Measurements from ENCODE around the gene DCK.

Gene DCK

GRCh38 chr4:71063711-71064110 is 70.3 kb downstream of the DCK start:
- no peak overlapping the region for H3K4me3 ChIP-seq (ENCODE audit: low read length)
- no peak for TF ChIP-seq CTCF (conservative IDR thresholded peaks at IDR 0.05; ENCODE audit: low read length)

GRCh38 chr4:71064521-71064920 is 71.1 kb downstream of the DCK start:
- TF ChIP-seq CTCF (conservative IDR thresholded peaks at IDR 0.05; ENCODE audit: low read length), result no peak
- DNase-seq (ENCODE audit: low read depth), result no peak
- no peak overlapping the region for H3K4me3 ChIP-seq (ENCODE audit: low read length)

More at GRCh38 chr4:71063711-71064110, 70.3 kb downstream of the DCK start:
- no peak for DNase-seq (ENCODE audit: low read depth)

GRCh38 chr4:71065991-71066510 is 72.6 kb downstream of the DCK start:
- DNase-seq (ENCODE audit: low read depth), result no peak
- no peak overlapping the region for H3K4me3 ChIP-seq (ENCODE audit: low read length)
- no peak for TF ChIP-seq CTCF (conservative IDR thresholded peaks at IDR 0.05; ENCODE audit: low read length)

GRCh38 chr4:71066737-71067716 is 73.6 kb downstream of the DCK start:
- H3K4me3 ChIP-seq (ENCODE audit: low read length), result no peak overlapping the region
- no peak for DNase-seq (ENCODE audit: low read depth)
- no peak for TF ChIP-seq CTCF (conservative IDR thresholded peaks at IDR 0.05; ENCODE audit: low read length)

- no peak for TF ChIP-seq CTCF (conservative IDR thresholded peaks at IDR 0.05; ENCODE audit: low read length)
- H3K4me3 ChIP-seq (ENCODE audit: low read length), result no peak overlapping the region
- DNase-seq (ENCODE audit: low read depth), result no peak
Measured at GRCh38 chr4:71069063-71069462, 75.6 kb downstream of the DCK start.

- H3K4me3 ChIP-seq (ENCODE audit: low read length), result no peak overlapping the region
- TF ChIP-seq CTCF (conservative IDR thresholded peaks at IDR 0.05; ENCODE audit: low read length), result no peak
- DNase-seq (ENCODE audit: low read depth), result no peak
Measured at GRCh38 chr4:71070015-71070414, 76.6 kb downstream of the DCK start.

Measured in AG10803 (cell line).